ENCODE measurements around the gene CSTF2T. TPM values are rescaled to one million over a fixed set of nuclear protein-coding genes. Genes with fewer than 3 reads are reported as not detected.
A peak's percentile ranks its signal among the peaks of the same experiment; 100 is the strongest.

CSTF2T gene
- polyA plus RNA-seq, 1 donor from 2014 or later: 19.7 TPM

DNA sequence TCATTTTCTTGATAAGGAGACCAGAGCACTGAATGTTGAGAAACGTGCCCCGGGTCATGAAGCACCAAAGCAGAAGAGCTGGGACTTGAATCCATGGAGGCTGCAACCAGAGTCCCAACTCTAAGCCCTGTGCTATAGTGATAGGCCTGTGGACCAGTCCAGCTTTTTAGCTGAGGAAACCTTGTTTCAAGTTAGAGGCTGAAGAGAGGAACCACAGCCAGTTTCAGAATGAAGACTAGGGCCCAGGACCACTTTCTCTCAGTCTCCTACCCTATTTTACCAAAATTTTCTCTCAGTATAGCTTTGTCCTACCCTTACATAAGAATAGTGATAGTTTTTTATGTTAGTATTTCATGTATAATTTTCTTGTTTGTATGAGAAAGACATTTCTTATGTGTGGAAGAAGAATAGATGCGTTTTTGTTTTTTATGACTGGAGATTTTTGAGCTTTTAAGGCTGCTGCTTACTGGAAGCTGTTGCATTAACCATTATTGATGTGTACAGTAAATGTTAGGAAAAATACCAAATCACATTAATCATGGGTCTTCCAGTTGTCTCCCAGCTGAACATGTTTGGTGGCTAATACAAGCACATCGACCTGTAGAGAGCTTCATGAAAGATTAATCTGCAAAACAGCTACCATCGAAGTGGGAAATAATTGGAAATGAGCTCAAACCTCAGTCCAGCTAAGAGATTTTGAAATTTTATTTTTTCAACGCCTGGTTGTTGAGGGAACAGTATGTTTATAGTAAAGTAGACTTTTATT is 45.0 kb upstream of the CSTF2T start:
- TF ChIP-seq, protein P1, sequence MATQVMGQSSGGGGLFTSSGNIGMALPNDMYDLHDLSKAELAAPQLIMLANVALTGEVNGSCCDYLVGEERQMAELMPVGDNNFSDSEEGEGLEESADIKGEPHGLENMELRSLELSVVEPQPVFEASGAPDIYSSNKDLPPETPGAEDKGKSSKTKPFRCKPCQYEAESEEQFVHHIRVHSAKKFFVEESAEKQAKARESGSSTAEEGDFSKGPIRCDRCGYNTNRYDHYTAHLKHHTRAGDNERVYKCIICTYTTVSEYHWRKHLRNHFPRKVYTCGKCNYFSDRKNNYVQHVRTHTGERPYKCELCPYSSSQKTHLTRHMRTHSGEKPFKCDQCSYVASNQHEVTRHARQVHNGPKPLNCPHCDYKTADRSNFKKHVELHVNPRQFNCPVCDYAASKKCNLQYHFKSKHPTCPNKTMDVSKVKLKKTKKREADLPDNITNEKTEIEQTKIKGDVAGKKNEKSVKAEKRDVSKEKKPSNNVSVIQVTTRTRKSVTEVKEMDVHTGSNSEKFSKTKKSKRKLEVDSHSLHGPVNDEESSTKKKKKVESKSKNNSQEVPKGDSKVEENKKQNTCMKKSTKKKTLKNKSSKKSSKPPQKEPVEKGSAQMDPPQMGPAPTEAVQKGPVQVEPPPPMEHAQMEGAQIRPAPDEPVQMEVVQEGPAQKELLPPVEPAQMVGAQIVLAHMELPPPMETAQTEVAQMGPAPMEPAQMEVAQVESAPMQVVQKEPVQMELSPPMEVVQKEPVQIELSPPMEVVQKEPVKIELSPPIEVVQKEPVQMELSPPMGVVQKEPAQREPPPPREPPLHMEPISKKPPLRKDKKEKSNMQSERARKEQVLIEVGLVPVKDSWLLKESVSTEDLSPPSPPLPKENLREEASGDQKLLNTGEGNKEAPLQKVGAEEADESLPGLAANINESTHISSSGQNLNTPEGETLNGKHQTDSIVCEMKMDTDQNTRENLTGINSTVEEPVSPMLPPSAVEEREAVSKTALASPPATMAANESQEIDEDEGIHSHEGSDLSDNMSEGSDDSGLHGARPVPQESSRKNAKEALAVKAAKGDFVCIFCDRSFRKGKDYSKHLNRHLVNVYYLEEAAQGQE (IDR thresholded peaks at IDR 0.05; ENCODE audit: borderline replicate concordance): no peak
- no peak overlapping the region for H3K4me2 ChIP-seq (ENCODE audit: low read length)
- no peaks in the 10 kb centered on the region for H3K36me3 ChIP-seq (ENCODE audit: insufficient read depth, low read length)
- no peaks in the 10 kb centered on the region for H3K27me3 ChIP-seq (ENCODE audit: insufficient read depth, low read depth, low read length)
- H3K27ac ChIP-seq (ENCODE audit: low read length): no peak overlapping the region
- no peak overlapping the region for H3K4me3 ChIP-seq (ENCODE audit: low read length)
- H3K9ac ChIP-seq (ENCODE audit: low read length): no peak overlapping the region
- H3K9me2 ChIP-seq (ENCODE audit: insufficient read depth, low read length): no peaks in the 10 kb centered on the region
- no peaks in the 10 kb centered on the region for H3K79me2 ChIP-seq (replicated peaks; ENCODE audit: insufficient read depth, low read length)
- H2AFZ ChIP-seq (ENCODE audit: low read depth, low read length): no peak overlapping the region
- no peaks in the 10 kb centered on the region for H3F3A ChIP-seq (ENCODE audit: insufficient read depth, low read length, poor library complexity, severe bottlenecking)
- H4K20me1 ChIP-seq (ENCODE audit: insufficient read depth): no peaks in the 10 kb centered on the region
- no peaks in the 10 kb centered on the region for H3K9me3 ChIP-seq (ENCODE audit: low read length)

DNA sequence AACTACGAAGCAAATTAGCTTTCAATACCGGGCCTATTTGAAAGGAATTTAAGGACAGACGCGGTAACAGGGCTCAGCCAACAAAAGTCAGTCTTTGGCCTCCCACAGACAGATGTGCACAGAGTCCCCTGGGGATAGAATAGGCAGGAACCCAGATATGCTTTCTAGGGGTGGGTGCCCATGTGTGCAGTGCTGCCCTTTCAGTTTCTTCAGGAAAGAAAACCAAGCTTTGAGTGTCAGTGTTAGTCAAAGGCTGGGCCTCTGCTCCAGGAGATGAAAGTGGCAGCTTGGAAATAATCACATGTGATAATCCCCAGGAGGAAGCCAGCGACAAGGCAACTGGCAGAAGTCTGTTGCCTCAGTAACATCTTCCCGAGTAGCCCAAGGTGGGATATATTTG is 43.8 kb upstream of the CSTF2T start:
- H4K20me1 ChIP-seq (ENCODE audit: insufficient read depth): no peaks in the 10 kb centered on the region
- TF ChIP-seq POLR2AphosphoS5 (IDR thresholded peaks at IDR 0.05) (peak; percentile 48), MXI1 (conservative IDR thresholded peaks at IDR 0.05; ENCODE audit: poor library complexity, severe bottlenecking) (peak; percentile 26), EP300 (conservative IDR thresholded peaks at IDR 0.05; ENCODE audit: poor library complexity, severe bottlenecking) (peak; percentile 54)
- TF ChIP-seq, protein P1 (IDR thresholded peaks at IDR 0.05; ENCODE audit: borderline replicate concordance): no peak
- no peaks in the 10 kb centered on the region for H3K36me3 ChIP-seq (ENCODE audit: insufficient read depth, low read length)
- H3K9me3 ChIP-seq (ENCODE audit: low read length): no peaks in the 10 kb centered on the region
- no peak overlapping the region for H3K9ac ChIP-seq (ENCODE audit: low read length)
- no peaks in the 10 kb centered on the region for H3K9me2 ChIP-seq (ENCODE audit: insufficient read depth, low read length)
- H3K79me2 ChIP-seq (replicated peaks; ENCODE audit: insufficient read depth, low read length): no peaks in the 10 kb centered on the region
- no peak overlapping the region for H3K4me3 ChIP-seq (ENCODE audit: low read length)
- H3K4me2 ChIP-seq (ENCODE audit: low read length): no peak overlapping the region
- no peak overlapping the region for H2AFZ ChIP-seq (ENCODE audit: low read depth, low read length)
- peak overlapping the region; percentile 36 for H3K27ac ChIP-seq (ENCODE audit: low read length)
- no peaks in the 10 kb centered on the region for H3F3A ChIP-seq (ENCODE audit: insufficient read depth, low read length, poor library complexity, severe bottlenecking)
- H3K27me3 ChIP-seq (ENCODE audit: insufficient read depth, low read depth, low read length): no peaks in the 10 kb centered on the region

DNA sequence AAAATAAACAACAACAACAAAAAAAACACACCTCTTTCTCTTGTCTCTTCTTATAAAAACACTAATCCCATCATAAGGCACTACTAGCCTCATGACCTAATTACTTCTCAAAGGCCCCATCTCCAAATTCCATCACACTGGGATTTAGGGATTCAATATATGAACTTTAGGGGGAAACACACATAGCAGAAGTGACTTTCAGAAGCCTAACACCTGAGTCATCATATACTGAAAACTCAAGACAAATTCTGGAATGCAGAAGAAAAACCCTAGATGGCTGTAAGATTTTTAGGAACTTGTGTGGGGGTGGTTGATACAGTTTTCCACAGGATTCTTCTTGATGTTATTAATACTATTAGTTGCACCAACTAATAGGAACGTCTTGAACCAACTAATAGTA is 33.7 kb upstream of the CSTF2T start:
- Histone ChIP-seq H4K20me1 (ENCODE audit: insufficient read depth) (no peaks in the 10 kb centered on the region), H3K36me3 (ENCODE audit: insufficient read depth, low read length) (no peaks in the 10 kb centered on the region), H3K9me3 (ENCODE audit: low read length) (no peaks in the 10 kb centered on the region), H2AFZ (ENCODE audit: low read depth, low read length) (no peak overlapping the region), H3K27me3 (ENCODE audit: insufficient read depth, low read depth, low read length) (no peaks in the 10 kb centered on the region), H3K4me2 (ENCODE audit: low read length) (no peak overlapping the region), H3K79me2 (replicated peaks; ENCODE audit: insufficient read depth, low read length) (no peaks in the 10 kb centered on the region), H3K9ac (ENCODE audit: low read length) (no peak overlapping the region), H3K27ac (ENCODE audit: low read length) (no peak overlapping the region), H3F3A (ENCODE audit: insufficient read depth, low read length, poor library complexity, severe bottlenecking) (no peaks in the 10 kb centered on the region), H3K9me2 (ENCODE audit: insufficient read depth, low read length) (no peaks in the 10 kb centered on the region), H3K4me3 (ENCODE audit: low read length) (no peak overlapping the region)
- TF ChIP-seq EZH2 (IDR thresholded peaks at IDR 0.05; ENCODE audit: borderline replicate concordance, insufficient read depth, low read length, poor library complexity, severe bottlenecking) (no peak), SMC3 (conservative IDR thresholded peaks at IDR 0.05; ENCODE audit: poor library complexity) (no peak), EP300 (conservative IDR thresholded peaks at IDR 0.05; ENCODE audit: poor library complexity, severe bottlenecking) (no peak), RAD21 (conservative IDR thresholded peaks at IDR 0.05) (no peak), POLR2AphosphoS5 (IDR thresholded peaks at IDR 0.05) (no peak), MXI1 (conservative IDR thresholded peaks at IDR 0.05; ENCODE audit: poor library complexity, severe bottlenecking) (no peak)
- TF ChIP-seq, protein P1 (IDR thresholded peaks at IDR 0.05; ENCODE audit: borderline replicate concordance): no peak
- TF ChIP-seq, protein P2, sequence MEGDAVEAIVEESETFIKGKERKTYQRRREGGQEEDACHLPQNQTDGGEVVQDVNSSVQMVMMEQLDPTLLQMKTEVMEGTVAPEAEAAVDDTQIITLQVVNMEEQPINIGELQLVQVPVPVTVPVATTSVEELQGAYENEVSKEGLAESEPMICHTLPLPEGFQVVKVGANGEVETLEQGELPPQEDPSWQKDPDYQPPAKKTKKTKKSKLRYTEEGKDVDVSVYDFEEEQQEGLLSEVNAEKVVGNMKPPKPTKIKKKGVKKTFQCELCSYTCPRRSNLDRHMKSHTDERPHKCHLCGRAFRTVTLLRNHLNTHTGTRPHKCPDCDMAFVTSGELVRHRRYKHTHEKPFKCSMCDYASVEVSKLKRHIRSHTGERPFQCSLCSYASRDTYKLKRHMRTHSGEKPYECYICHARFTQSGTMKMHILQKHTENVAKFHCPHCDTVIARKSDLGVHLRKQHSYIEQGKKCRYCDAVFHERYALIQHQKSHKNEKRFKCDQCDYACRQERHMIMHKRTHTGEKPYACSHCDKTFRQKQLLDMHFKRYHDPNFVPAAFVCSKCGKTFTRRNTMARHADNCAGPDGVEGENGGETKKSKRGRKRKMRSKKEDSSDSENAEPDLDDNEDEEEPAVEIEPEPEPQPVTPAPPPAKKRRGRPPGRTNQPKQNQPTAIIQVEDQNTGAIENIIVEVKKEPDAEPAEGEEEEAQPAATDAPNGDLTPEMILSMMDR (IDR thresholded peaks at IDR 0.05; ENCODE audit: poor library complexity, severe bottlenecking): no peak
